Colon (tissue), 2 donors: ENCODE results near the gene CYGB.

ENCODE experiments used
- FAIRE-seq: peaks from 2 replicates; lab custom pipeline; 2012; peaks lifted over from hg19 to GRCh38; lab: Jason Lieb, UNC
- donor health status: control.
- donor health status: control.

The CYGB gene

GRCh38 chr17:76537578-76538280 is at the start of gene CYGB:
CYGB (minus strand) TSS chr17:76537709; CDS start chr17:76537542, 167 bp downstream.
- FAIRE-seq: no peak

GRCh38 chr17:76586741-76587487 is 49.4 kb upstream of the CYGB start:
- FAIRE-seq: no peak

- FAIRE-seq: no peak
These were observed 48.4 kb upstream of the CYGB start, which contains the start of gene ST6GALNAC2 for GRCh38 chr17:76585649-76586593. ST6GALNAC2 (minus strand) TSS chr17:76585860; CDS start chr17:76585808, 52 bp downstream.

- no peak for FAIRE-seq
These were observed 47.6 kb upstream of the CYGB start for GRCh38 chr17:76585033-76585648.

- no peak for FAIRE-seq
These were observed 47.0 kb upstream of the CYGB start for GRCh38 chr17:76584427-76585032.

GRCh38 chr17:76582660-76583059 is 45.2 kb upstream of the CYGB start:
- FAIRE-seq: no peak

GRCh38 chr17:76581515-76581914 is 44.0 kb upstream of the CYGB start:
- no peak for FAIRE-seq

GRCh38 chr17:76579281-76579680 is 41.8 kb upstream of the CYGB start:
- no peak for FAIRE-seq

GRCh38 chr17:76578376-76578775 is 40.9 kb upstream of the CYGB start:
- FAIRE-seq: no peak

- FAIRE-seq: no peak
These were observed 40.4 kb upstream of the CYGB start for GRCh38 chr17:76577876-76578275.

GRCh38 chr17:76576189-76576588 is 38.7 kb upstream of the CYGB start:
- FAIRE-seq: no peak

- FAIRE-seq: no peak
These were observed 38.1 kb upstream of the CYGB start for GRCh38 chr17:76575570-76575969.

- no peak for FAIRE-seq
These were observed 36.7 kb upstream of the CYGB start for GRCh38 chr17:76574166-76574565.

- FAIRE-seq: no peak
These were observed 35.6 kb upstream of the CYGB start for GRCh38 chr17:76573096-76573495.

GRCh38 chr17:76572201-76572910 is 34.8 kb upstream of the CYGB start:
- FAIRE-seq: no peak

- no peak for FAIRE-seq
These were observed 33.5 kb upstream of the CYGB start for GRCh38 chr17:76570877-76571471.

- FAIRE-seq: no peak
These were observed 32.9 kb upstream of the CYGB start for GRCh38 chr17:76570457-76570856.

GRCh38 chr17:76569607-76570279 is 32.2 kb upstream of the CYGB start:
- no peak for FAIRE-seq

- no peak for FAIRE-seq
These were observed 31.3 kb upstream of the CYGB start for GRCh38 chr17:76568811-76569221.
